ENCODE data around the gene NDUFAF2.

The NDUFAF2 gene

DNA sequence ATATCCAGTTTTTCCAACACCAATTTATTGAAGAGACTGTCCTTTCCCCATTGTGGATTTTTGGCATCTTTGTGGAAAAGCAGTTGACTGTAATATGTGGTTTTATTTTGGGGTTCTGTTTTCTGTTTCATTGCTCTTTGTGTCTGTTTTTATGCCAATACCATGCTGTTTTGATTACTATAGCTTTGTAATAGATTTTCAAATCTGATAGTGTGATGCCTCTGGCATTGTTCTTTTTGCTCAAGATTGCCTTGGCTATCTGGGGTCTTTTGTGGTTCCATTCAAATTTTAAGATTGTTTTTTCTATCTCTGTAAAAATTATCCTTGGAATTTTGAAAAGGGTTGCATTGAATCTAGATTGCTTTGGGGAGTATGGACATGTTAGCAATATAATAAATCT is 99.5 kb downstream of the NDUFAF2 start:
- no peak overlapping the region for H3K27ac ChIP-seq (ENCODE audit: low read length)
- no peak overlapping the region for H2AFZ ChIP-seq (ENCODE audit: low read depth, low read length)
- H3K9ac ChIP-seq (ENCODE audit: low read length): no peak overlapping the region
- no peaks in the 10 kb centered on the region for H3K79me2 ChIP-seq (ENCODE audit: low read length)
- H3K36me3 ChIP-seq (replicated peaks; ENCODE audit: low read depth, low read length): no peaks in the 10 kb centered on the region
- no peaks in the 10 kb centered on the region for H3K9me3 ChIP-seq (ENCODE audit: insufficient read depth, low read length)
- H3K4me1 ChIP-seq (ENCODE audit: low read length): no peaks in the 10 kb centered on the region
- H3K4me3 ChIP-seq (ENCODE audit: low read length): no peak overlapping the region
- H3K4me2 ChIP-seq (ENCODE audit: low read length): no peak overlapping the region
- TF ChIP-seq, protein P1, sequence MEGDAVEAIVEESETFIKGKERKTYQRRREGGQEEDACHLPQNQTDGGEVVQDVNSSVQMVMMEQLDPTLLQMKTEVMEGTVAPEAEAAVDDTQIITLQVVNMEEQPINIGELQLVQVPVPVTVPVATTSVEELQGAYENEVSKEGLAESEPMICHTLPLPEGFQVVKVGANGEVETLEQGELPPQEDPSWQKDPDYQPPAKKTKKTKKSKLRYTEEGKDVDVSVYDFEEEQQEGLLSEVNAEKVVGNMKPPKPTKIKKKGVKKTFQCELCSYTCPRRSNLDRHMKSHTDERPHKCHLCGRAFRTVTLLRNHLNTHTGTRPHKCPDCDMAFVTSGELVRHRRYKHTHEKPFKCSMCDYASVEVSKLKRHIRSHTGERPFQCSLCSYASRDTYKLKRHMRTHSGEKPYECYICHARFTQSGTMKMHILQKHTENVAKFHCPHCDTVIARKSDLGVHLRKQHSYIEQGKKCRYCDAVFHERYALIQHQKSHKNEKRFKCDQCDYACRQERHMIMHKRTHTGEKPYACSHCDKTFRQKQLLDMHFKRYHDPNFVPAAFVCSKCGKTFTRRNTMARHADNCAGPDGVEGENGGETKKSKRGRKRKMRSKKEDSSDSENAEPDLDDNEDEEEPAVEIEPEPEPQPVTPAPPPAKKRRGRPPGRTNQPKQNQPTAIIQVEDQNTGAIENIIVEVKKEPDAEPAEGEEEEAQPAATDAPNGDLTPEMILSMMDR (IDR thresholded peaks at IDR 0.05; ENCODE audit: low read depth, low read length): no peak
- no peak for TF ChIP-seq EZH2phosphoT487 (IDR thresholded peaks at IDR 0.05; ENCODE audit: low read depth)
- no peaks in the 10 kb centered on the region for H3K27me3 ChIP-seq (ENCODE audit: low read depth, low read length)
- no peaks in the 10 kb centered on the region for H4K20me1 ChIP-seq (ENCODE audit: insufficient read depth, low read length)

DNA sequence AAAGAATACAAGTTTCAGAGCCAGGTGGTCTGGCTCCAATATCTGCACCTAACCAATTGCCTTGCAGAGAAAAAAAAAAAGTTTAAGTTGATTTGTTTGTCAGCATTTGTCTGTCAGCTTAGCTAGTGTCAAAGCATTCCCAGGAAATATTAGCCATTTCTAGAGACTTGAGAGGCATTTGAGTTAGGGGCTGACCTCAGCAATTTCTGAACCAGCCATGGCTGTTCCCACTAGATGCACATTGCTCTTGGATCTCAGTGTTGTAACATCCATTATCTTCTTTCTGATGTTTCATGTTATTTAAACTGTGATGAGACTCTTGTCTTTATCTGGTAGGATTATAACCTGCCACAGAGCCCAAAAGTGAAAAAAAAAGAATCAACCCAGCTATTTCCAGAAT is 102.3 kb downstream of the NDUFAF2 start:
- H3K4me3 ChIP-seq (ENCODE audit: low read length): no peak overlapping the region
- H3K36me3 ChIP-seq (replicated peaks; ENCODE audit: low read depth, low read length): no peaks in the 10 kb centered on the region
- TF ChIP-seq EZH2phosphoT487 (IDR thresholded peaks at IDR 0.05; ENCODE audit: low read depth): no peak
- TF ChIP-seq, protein P1 (IDR thresholded peaks at IDR 0.05; ENCODE audit: low read depth, low read length): no peak
- no peaks in the 10 kb centered on the region for H3K27me3 ChIP-seq (ENCODE audit: low read depth, low read length)
- H2AFZ ChIP-seq (ENCODE audit: low read depth, low read length): no peak overlapping the region
- no peaks in the 10 kb centered on the region for H4K20me1 ChIP-seq (ENCODE audit: insufficient read depth, low read length)
- no peaks in the 10 kb centered on the region for H3K79me2 ChIP-seq (ENCODE audit: low read length)
- no peaks in the 10 kb centered on the region for H3K4me1 ChIP-seq (ENCODE audit: low read length)
- H3K4me2 ChIP-seq (ENCODE audit: low read length): no peak overlapping the region
- no peaks in the 10 kb centered on the region for H3K9me3 ChIP-seq (ENCODE audit: insufficient read depth, low read length)
- no peak overlapping the region for H3K27ac ChIP-seq (ENCODE audit: low read length)
- H3K9ac ChIP-seq (ENCODE audit: low read length): no peak overlapping the region

DNA sequence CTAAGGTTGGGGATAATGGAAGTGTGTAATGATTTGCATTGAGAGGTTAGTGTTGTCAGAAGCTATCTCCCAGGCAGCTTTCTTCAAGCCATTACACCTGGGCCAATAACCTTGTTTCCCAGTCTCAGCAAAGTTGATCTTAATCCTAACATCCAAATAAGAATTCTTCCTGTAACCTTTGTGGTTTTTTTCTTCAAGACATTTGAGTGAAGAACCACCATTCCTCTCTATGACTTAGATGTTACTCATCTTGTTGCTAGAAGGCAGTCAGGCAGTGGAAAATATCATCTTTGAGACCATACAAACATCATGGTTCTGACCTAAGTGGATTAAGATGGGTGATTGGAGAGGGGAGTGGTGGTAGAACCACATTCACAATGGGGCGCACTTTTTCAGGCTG is 103.5 kb downstream of the NDUFAF2 start:
- Histone ChIP-seq H3K9ac (ENCODE audit: low read length) (no peak overlapping the region), H3K4me2 (ENCODE audit: low read length) (no peak overlapping the region), H3K9me3 (ENCODE audit: insufficient read depth, low read length) (no peaks in the 10 kb centered on the region), H3K27me3 (ENCODE audit: low read depth, low read length) (no peaks in the 10 kb centered on the region), H3K4me1 (ENCODE audit: low read length) (no peaks in the 10 kb centered on the region), H3K36me3 (replicated peaks; ENCODE audit: low read depth, low read length) (no peaks in the 10 kb centered on the region), H4K20me1 (ENCODE audit: insufficient read depth, low read length) (no peaks in the 10 kb centered on the region), H3K4me3 (ENCODE audit: low read length) (no peak overlapping the region), H2AFZ (ENCODE audit: low read depth, low read length) (no peak overlapping the region), H3K79me2 (ENCODE audit: low read length) (no peaks in the 10 kb centered on the region), H3K27ac (ENCODE audit: low read length) (no peak overlapping the region)
- TF ChIP-seq, protein P1 (IDR thresholded peaks at IDR 0.05; ENCODE audit: low read depth, low read length): no peak
- TF ChIP-seq EZH2phosphoT487 (IDR thresholded peaks at IDR 0.05; ENCODE audit: low read depth): no peak

DNA sequence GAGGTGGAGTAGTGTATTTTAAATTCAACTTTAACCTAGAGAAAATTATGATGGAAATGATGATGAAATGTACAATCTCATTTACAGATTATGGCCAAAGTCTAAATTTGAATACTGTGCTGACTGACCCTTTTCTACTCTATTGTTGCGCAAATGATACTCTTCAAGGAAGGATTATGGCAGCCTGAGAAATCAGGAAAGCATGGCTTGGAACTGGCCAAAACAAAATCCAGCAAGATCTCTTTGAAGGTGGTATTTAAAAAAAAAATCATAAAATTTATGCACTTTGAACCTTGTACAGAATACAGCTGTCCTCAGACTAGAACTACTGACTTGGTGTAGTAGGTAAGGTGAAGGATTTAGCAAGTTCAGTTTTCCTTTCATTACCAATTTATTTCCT is 105.3 kb downstream of the NDUFAF2 start:
- Histone ChIP-seq H3K36me3 (replicated peaks; ENCODE audit: low read depth, low read length) (no peaks in the 10 kb centered on the region), H3K9ac (ENCODE audit: low read length) (no peak overlapping the region), H3K4me3 (ENCODE audit: low read length) (no peak overlapping the region), H3K79me2 (ENCODE audit: low read length) (no peaks in the 10 kb centered on the region), H3K4me2 (ENCODE audit: low read length) (no peak overlapping the region), H2AFZ (ENCODE audit: low read depth, low read length) (no peak overlapping the region), H3K9me3 (ENCODE audit: insufficient read depth, low read length) (no peaks in the 10 kb centered on the region), H3K4me1 (ENCODE audit: low read length) (no peaks in the 10 kb centered on the region), H3K27me3 (ENCODE audit: low read depth, low read length) (no peaks in the 10 kb centered on the region), H3K27ac (ENCODE audit: low read length) (no peak overlapping the region), H4K20me1 (ENCODE audit: insufficient read depth, low read length) (no peaks in the 10 kb centered on the region)
- TF ChIP-seq EZH2phosphoT487 (IDR thresholded peaks at IDR 0.05; ENCODE audit: low read depth): no peak
- TF ChIP-seq, protein P1 (IDR thresholded peaks at IDR 0.05; ENCODE audit: low read depth, low read length): no peak
